ENCODE measurements around the gene PSTPIP1.
A peak's percentile ranks its signal among the peaks of the same experiment; 100 is the strongest.

The PSTPIP1 gene

GRCh38 chr15:77046704-77047412 lies 51.9 kb downstream of the PSTPIP1 start:
- no peak for DNase-seq

DNA sequence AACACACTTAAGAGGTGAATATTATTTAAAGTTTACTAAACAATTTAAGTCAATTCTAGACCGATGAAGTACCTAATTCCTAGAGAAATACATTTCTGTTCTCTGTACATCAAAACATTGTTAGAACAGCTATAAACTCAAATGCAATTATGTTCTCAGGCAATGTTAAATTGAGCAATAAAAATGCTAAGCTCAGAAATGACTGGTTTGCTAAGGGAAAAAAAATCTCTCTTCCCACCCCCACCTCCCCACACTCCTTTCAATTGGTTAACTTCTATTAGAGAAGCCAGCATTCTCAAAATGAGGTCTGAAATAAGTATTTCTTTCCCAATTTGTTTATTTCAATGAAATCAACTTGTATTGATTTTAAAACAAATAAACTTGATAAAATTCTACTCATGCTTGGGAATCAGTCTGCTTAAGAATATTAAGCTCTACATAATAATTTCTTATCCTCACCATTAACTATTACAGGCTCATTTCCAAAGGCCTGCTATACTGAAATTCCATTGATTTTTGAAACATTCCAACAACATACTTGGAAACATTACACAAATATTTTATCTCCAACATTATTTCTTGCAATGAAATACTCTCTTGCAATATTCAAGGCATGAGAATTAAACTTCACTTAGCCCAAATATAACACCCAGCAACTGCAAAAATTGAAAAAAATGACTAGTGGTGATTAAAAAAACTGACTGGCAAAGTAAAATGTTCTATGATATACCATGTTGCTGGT lies 53.4 kb downstream of the PSTPIP1 start:
- DNase-seq, result no peak

DNA sequence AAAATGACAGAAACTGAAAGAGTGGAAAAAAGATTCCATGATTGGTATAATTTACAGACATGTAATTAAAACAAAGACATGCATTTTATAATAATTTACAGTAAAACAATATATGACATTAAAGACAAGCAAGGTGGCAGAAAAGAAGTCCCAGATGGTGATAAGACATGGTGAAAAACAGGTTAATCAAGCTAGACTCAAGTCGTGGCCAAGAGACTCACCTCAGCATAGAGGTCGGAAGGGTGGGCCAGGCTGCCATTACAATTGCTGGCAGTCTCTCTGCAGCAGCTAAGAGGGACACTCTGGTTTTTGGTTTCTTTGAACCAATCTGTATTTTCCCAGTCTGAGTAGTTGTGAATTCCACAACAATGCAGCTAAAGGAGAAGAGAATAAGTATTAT lies 57.6 kb downstream of the PSTPIP1 start:
- DNase-seq, result no peak

GRCh38 chr15:77053709-77054108 lies 58.8 kb downstream of the PSTPIP1 start:
- DNase-seq, result no peak

DNA sequence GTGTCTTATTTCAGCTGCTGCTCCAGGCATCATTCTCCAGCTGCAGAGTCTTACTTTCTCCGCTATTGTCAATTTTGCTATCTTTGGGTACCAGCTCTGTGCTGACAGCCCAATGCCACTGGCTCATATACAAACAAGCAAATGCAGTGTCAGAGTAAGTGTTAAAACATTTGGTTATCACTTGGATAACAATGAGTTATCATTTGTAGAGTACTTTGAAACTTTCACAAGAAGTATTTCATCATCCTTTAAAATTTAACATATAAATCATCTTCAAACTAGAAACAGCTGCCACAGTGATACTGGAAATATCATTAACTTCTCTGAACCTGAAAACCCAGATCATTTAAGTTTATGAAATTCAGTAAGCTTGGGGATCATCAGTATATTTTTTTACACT lies 62.1 kb downstream of the PSTPIP1 start:
- DNase-seq, result no peak

DNA sequence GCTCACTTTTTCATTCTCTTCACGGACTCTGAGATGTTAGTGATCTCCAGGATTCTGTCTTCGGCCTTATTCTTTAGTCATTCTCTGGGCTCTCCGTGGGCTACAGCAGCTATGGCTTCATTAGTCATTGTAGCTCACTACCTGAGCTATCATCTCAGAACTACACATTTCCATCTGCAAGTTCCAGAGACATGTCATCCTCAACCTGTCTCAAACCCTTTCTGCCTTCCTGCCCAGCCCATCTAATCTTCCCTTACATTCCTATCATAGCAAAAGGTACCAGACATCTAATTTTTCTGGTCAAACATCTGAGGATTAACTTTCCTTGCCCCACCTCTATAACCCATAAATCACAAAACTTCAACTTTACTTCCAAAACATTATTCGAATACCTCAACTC lies 62.8 kb downstream of the PSTPIP1 start:
- DNase-seq, result no peak

GRCh38 chr15:77058468-77058867 lies 63.5 kb downstream of the PSTPIP1 start:
- DNase-seq, result no peak

- no peak for DNase-seq
Observed at GRCh38 chr15:77059786-77060361, 64.9 kb downstream of the PSTPIP1 start.

DNA sequence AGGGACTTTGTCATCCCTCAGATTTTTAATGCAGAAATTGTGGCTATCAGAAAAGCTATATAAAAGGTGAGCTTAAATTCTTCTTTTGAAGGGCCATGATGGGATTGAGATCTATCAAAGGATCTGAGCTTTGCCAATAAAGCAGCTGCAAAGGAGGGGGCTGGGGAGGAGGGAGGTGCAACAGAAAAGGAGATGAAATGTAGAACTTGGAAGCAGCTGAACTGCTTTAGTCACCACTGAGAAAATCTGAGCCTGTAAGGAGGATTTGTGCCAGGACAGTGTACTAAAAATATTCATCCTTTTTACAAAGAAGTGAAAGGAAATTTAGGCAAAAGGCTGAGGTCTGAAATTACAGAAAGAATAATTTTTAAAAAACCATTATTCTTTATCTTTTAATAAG lies 65.6 kb downstream of the PSTPIP1 start:
- no peak for DNase-seq

DNA sequence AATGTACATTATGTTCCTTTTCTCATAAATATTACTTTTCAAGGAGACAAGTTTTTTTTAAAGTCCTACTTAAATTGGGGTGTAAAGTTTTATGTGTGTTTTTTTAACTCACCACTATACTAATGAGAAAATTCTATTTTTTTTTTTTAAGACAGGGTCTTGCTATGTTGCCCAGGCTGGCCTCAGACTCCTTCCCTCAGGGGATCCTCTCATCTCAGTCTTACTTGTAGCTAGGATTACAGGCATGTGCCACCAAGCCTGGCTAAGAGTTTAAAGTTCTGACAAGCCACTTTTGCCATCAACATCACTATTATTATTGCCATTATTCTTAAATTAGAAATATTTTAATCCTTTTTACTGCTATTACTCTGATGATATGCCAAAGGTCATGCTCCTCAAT lies 68.3 kb downstream of the PSTPIP1 start:
- DNase-seq, result no peak

GRCh38 chr15:77064063-77064462 lies 69.1 kb downstream of the PSTPIP1 start:
- no peak for DNase-seq

- no peak for DNase-seq
Observed at GRCh38 chr15:77064539-77065308, 69.8 kb downstream of the PSTPIP1 start.

- DNase-seq, result no peak
Observed at GRCh38 chr15:77066971-77067690, 72.2 kb downstream of the PSTPIP1 start.

- DNase-seq, result no peak
Observed at GRCh38 chr15:77067691-77068367, 72.9 kb downstream of the PSTPIP1 start.

DNA sequence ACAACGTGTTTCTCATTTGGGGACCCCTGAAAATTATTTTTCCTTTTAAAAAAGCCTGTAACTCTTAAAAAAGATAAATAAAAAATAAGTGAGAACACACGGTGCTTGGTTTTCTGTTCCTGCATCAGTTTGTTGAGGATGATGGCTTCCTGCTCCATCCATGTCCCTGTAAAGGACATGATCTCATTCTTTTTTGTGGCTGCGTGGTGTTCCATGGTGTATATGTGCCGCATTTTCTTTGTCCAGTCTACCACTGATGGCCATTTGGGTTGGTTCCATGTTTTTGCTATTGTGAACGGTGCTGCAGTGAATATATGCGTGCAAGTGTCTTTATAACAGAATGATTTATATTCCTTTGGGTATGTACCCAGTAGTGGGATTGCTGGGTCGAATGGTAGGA lies 73.7 kb downstream of the PSTPIP1 start:
- DNase-seq, result no peak

GRCh38 chr15:77069521-77070121 lies 74.7 kb downstream of the PSTPIP1 start:
- DNase-seq, result no peak

GRCh38 chr15:77070180-77070494 lies 75.2 kb downstream of the PSTPIP1 start:
- no peak for DNase-seq

- DNase-seq, result peak; percentile 97
Observed at GRCh38 chr15:77070495-77071304, 75.8 kb downstream of the PSTPIP1 start, which contains the start of gene TSPAN3. TSS of gene TSPAN3 (minus strand) at chr15:77071109. CDS start at chr15:77070954, 155 bp downstream.

DNA sequence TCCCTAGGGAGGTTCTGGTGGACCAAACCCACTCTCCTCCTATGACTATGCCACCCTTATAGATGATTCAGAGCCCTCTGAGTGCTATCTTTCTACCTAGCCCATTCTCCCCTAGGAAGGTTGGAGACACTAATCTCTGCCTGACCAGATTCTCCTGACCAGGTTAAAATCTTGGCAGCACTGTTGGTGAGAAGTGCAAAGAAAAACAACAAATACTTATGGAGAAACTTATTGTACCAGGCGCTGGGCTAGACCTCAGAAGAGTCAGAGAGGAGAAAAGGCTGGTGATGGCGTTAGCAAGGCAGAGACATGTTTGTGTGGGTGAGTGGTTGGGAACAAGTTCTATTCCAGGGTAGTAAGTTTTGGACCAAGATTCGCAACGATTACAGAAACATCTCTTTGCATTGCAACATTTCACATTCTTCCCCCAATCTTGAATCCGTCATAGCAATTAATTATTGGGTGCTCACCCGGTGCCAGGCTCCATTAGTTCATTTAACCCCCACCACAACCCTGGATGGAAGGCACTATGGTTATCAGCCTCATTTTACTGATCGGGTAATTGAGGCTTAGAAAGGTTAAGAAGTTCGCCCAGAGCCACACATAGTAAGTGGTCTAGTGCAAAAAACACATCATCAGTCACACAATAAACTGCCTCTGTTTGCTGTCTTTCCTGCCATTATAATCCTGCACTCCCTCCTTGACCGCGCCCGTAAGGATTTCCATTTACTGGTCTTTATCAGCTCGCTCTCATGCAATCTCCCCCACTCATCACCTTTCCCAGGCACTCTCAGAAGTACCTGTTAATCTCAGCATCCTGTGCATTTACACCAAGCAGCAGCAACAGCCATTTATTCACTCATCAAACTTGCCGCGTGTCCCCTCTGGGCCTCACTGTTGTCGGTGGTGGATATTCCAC lies 76.6 kb downstream of the PSTPIP1 start:
- no peak for DNase-seq

DNA sequence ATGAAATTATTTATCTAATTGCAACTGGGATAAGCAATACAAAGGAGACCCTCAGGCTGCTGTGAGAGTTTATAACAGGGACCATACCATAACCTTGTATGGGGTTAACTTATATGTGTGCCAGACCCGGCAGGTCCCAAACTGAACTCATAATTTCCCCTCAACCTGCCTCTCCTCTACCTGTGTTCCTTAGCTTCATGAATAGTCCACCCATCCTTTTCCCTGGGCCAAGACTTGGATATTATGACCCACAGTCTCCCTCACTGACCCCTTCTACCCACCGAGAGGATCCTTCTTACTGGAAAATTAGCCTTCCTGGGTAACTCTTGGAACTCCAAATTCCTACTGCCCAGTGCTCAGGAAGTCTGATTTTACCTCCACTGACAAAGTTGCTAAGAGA lies 79.4 kb downstream of the PSTPIP1 start:
- DNase-seq, result no peak

Data from activated effector memory CD4-positive, alpha-beta T cell treated with anti-CD3 and anti-CD28 coated beads, Interleukin-2, amount 50 U/mL, for 16 hours (primary cell).